HepG2 (cell line): ENCODE data around the gene RERE. TPM values are rescaled to one million over a fixed set of nuclear protein-coding genes. Genes with fewer than 3 reads are reported as not detected.

ENCODE experiments used
- AGO2 ChIP-seq: fragments of 200-400 bp; formaldehyde crosslinking; optimal IDR thresholded peaks from 2 replicates; pipeline ENCODE3; 2017; ENCODE audit warnings: mild to moderate bottlenecking, low read depth, low read length, moderate library complexity
- BHLHE40 ChIP-seq: IDR thresholded peaks from 2 replicates; pipeline ENCODE4 v1.6.1; 2011; ENCODE audit warnings: low read length, improper control_type of control experiment
- CBFB ChIP-seq: sonication (generic); formaldehyde crosslinking; IDR thresholded peaks from 2 replicates; pipeline ENCODE4 v1.4.0; 2020; ENCODE audit warnings: missing genetic modification reagents
- DNMT1 ChIP-seq: sonication (generic); formaldehyde crosslinking; IDR thresholded peaks from 2 replicates; pipeline ENCODE4 v1.5.1; 2020; ENCODE audit warnings: mild to moderate bottlenecking, missing genetic modification reagents
- GTF2F1 ChIP-seq: fragments of 150-350 bp; IDR thresholded peaks from 2 replicates; pipeline ENCODE4 v1.6.1; 2014; ENCODE audit warnings: low read length
- HMG20B ChIP-seq: conservative IDR thresholded peaks from 2 replicates; pipeline ENCODE4 v1.6.1; 2016; ENCODE audit warnings: missing genetic modification reagents, missing compliant biosample characterization
- JARID2 ChIP-seq: sonication (generic); formaldehyde crosslinking; IDR thresholded peaks from 2 replicates; pipeline ENCODE4 v1.8.1; 2023; ENCODE audit warnings: missing genetic modification reagents, inconsistent platforms; ENCODE audit not compliant: insufficient replicate concordance
- LCORL ChIP-seq, 2 experiments: fragments of 450-650 bp in 1 of 2; sonication (generic) in 1 of 2; formaldehyde crosslinking in 1 of 2; IDR thresholded peaks; 2 replicates each; pipeline versions ENCODE4 v1.5.0 to v1.6.1; 2017 to 2020; ENCODE audit warnings: antibody characterized with exemption in 1 of 2, missing genetic modification reagents in 1 of 2
- MTA3 ChIP-seq: sonication (generic); formaldehyde crosslinking; IDR thresholded peaks from 2 replicates; pipeline ENCODE4 v1.4.0; 2020; ENCODE audit warnings: missing genetic modification reagents
- NR2F6 ChIP-seq, 2 experiments: IDR thresholded peaks; 2 replicates each; pipeline ENCODE4 v1.6.1; 2016; ENCODE audit warnings: antibody characterized with exemption in 1 of 2, mild to moderate bottlenecking in 1 of 2
- NR3C1 ChIP-seq: sonication (generic); formaldehyde crosslinking; IDR thresholded peaks from 2 replicates; pipeline ENCODE4 v1.4.0; 2020; ENCODE audit warnings: missing genetic modification reagents
- POLR2AphosphoS2 ChIP-seq: IDR thresholded peaks from 2 replicates; pipeline ENCODE4 v1.6.1; 2011; ENCODE audit warnings: low read depth, low read length, improper control_type of control experiment
- SALL1 ChIP-seq: sonication (generic); formaldehyde crosslinking; IDR thresholded peaks from 2 replicates; pipeline ENCODE4 v1.8.0; 2022; ENCODE audit warnings: mild to moderate bottlenecking, missing genetic modification reagents
- SMARCC2 ChIP-seq: fragments of 450-650 bp; IDR thresholded peaks from 2 replicates; pipeline ENCODE4 v1.6.1; 2017; ENCODE audit warnings: antibody characterized with exemption, mild to moderate bottlenecking
- TMF1 ChIP-seq: sonication (generic); formaldehyde crosslinking; IDR thresholded peaks from 2 replicates; pipeline ENCODE4 v1.8.1; 2022; ENCODE audit warnings: low read depth, missing genetic modification reagents
- XRCC5 ChIP-seq: fragments of 200-400 bp; formaldehyde crosslinking; optimal IDR thresholded peaks from 2 replicates; pipeline ENCODE3; 2017; ENCODE audit warnings: mild to moderate bottlenecking, low read length
- YEATS4 ChIP-seq: sonication (generic); formaldehyde crosslinking; IDR thresholded peaks from 2 replicates; pipeline ENCODE4 v1.4.0; 2020; ENCODE audit warnings: missing genetic modification reagents, borderline replicate concordance
- ZBTB3 ChIP-seq: sonication (generic); formaldehyde crosslinking; IDR thresholded peaks from 2 replicates; pipeline ENCODE4 v1.4.0; 2020; ENCODE audit warnings: low read depth, mild to moderate bottlenecking, moderate library complexity, missing genetic modification reagents, borderline replicate concordance
- ZFX ChIP-seq: sonication (generic); formaldehyde crosslinking; IDR thresholded peaks from 2 replicates; pipeline ENCODE4 v1.4.0; 2020; ENCODE audit warnings: mild to moderate bottlenecking, low read depth, missing genetic modification reagents, moderate library complexity
- ZIK1 ChIP-seq: sonication (generic); formaldehyde crosslinking; IDR thresholded peaks from 2 replicates; pipeline ENCODE4 v1.5.0; 2020; ENCODE audit warnings: mild to moderate bottlenecking, low read depth, missing genetic modification reagents, borderline replicate concordance
- ZNF317 ChIP-seq: sonication (generic); formaldehyde crosslinking; IDR thresholded peaks from 2 replicates; pipeline ENCODE4 v1.5.0; 2020; ENCODE audit warnings: mild to moderate bottlenecking, missing genetic modification reagents
- ZNF484 ChIP-seq: sonication (generic); formaldehyde crosslinking; IDR thresholded peaks from 2 replicates; pipeline ENCODE4 v1.5.1; 2020; ENCODE audit warnings: mild to moderate bottlenecking, low read depth, missing genetic modification reagents, borderline replicate concordance
- ZNF703 ChIP-seq: sonication (generic); formaldehyde crosslinking; IDR thresholded peaks from 2 replicates; pipeline ENCODE4 v1.5.1; 2020; ENCODE audit warnings: missing genetic modification reagents, mild to moderate bottlenecking, moderate library complexity, borderline replicate concordance
- ZNF761 ChIP-seq: sonication (generic); formaldehyde crosslinking; conservative IDR thresholded peaks from 2 replicates; pipeline ENCODE4 v1.4.0; 2020; ENCODE audit warnings: mild to moderate bottlenecking, missing genetic modification reagents
- ZNF782 ChIP-seq: sonication (generic); formaldehyde crosslinking; IDR thresholded peaks from 2 replicates; pipeline ENCODE4 v1.4.0; 2020; ENCODE audit warnings: missing genetic modification reagents, mild to moderate bottlenecking, borderline replicate concordance
- ZZZ3 ChIP-seq: sonication (generic); formaldehyde crosslinking; IDR thresholded peaks from 2 replicates; pipeline ENCODE4 v1.4.0; 2020; ENCODE audit warnings: missing genetic modification reagents, mild to moderate bottlenecking, borderline replicate concordance
- polyA plus RNA-seq, 8 experiments: library from polyadenylated mRNA; depleted of rRNA in 3 of 8; stranded (reverse) in 7 of 8; unstranded in 1 of 8; fragments of >200 nt; fragmentation: Illumina TruSeq in 4 of 8; extraction: Trizol in 4 of 8; gene quantifications; 2 replicates each; pipeline versions ENCODE4 v1.2.1 to v1.2.3, GENCODE V29; 2011 to 2016; ENCODE audit warnings: low read depth in 4 of 8, missing spikeins in 1 of 8, mixed read lengths in 1 of 8; ENCODE audit not compliant: insufficient read depth in 1 of 8
- total RNA-seq, 5 experiments: library from RNA; depleted of rRNA; stranded (reverse); fragments of >200 nt; fragmentation: Illumina TruSeq; extraction: Trizol; gene quantifications; 2 replicates each; pipeline ENCODE4 v1.2.3, GENCODE V29; 2016; ENCODE audit warnings: low read depth in 1 of 5
- TF ChIP-seq, protein P1 (sequence below): IDR thresholded peaks from 2 replicates; pipeline ENCODE4 v1.6.1; 2016; ENCODE audit warnings: low read depth, control low read depth
- TF ChIP-seq, protein P2 (sequence below): sonication (generic); formaldehyde crosslinking; IDR thresholded peaks from 2 replicates; pipeline ENCODE4 v1.4.0; 2020; ENCODE audit warnings: missing genetic modification reagents
- TF ChIP-seq, protein P3 (sequence below): sonication (generic); formaldehyde crosslinking; IDR thresholded peaks from 2 replicates; pipeline ENCODE4 v1.8.0; 2022; ENCODE audit warnings: mild to moderate bottlenecking, missing genetic modification reagents; ENCODE audit not compliant: insufficient replicate concordance

Gene RERE
- total and polyA plus RNA-seq, 2 of the 13 experiments (the other 11 are each of a cell fraction or from before 2014, with no cell fraction given): 18.3 to 21.9 TPM

DNA sequence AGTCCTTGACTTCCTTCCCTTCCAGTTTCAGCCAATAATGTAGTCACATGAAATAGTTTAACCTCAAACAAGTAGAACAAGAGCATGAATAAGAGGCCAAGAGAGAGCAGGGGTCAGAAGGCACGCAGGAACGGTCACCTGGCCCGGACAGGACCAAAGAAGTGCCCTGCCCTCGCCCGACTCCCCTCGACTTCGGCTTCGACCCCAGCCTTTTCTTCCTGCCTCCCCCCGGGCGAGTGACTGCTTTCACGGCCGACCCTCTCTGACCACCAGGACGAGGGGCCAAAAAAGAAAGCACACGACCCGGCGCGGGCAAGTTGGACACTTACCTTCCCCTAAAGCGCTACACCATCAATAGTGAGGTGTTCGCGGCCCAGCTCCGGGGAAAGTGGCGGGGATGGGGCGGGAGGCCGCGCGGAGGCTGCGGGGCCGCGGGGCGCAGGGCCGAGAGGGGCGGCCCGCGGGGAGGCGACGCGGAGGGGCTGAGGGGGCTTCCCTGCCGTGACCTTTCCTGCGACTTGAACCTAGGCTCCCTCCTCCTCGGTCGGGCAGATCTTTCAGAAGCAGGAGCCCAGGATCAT is 519 bp downstream of the RERE start (continued):
- no peak for TF ChIP-seq ZNF782
- TF ChIP-seq ZIK1 (CRISPR knock-in tag): 0 out of 2 replicates have a peak, but pooled peaks have one; percentile 24
- TF ChIP-seq, protein P1, sequence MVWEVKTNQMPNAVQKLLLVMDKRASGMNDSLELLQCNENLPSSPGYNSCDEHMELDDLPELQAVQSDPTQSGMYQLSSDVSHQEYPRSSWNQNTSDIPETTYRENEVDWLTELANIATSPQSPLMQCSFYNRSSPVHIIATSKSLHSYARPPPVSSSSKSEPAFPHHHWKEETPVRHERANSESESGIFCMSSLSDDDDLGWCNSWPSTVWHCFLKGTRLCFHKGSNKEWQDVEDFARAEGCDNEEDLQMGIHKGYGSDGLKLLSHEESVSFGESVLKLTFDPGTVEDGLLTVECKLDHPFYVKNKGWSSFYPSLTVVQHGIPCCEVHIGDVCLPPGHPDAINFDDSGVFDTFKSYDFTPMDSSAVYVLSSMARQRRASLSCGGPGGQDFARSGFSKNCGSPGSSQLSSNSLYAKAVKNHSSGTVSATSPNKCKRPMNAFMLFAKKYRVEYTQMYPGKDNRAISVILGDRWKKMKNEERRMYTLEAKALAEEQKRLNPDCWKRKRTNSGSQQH: no peak
- no peak for TF ChIP-seq BHLHE40
- no peak for TF ChIP-seq LCORL (IDR thresholded peaks at IDR 0.05)
- no peak for TF ChIP-seq LCORL (CRISPR knock-in tag; IDR thresholded peaks at IDR 0.05)
- no peak for TF ChIP-seq JARID2 (CRISPR knock-in tag)
- TF ChIP-seq DNMT1 (CRISPR knock-in tag): no peak
- no peak for TF ChIP-seq ZNF703 (CRISPR knock-in tag)
- 0 out of 2 replicates have a peak, but pooled peaks have one; percentile 8 for TF ChIP-seq ZNF317 (CRISPR knock-in tag)
- TF ChIP-seq XRCC5: no peak
- TF ChIP-seq ZBTB3 (CRISPR knock-in tag): no peak
- no peak for TF ChIP-seq NR3C1 (CRISPR knock-in tag)
- TF ChIP-seq POLR2AphosphoS2: no peak
- TF ChIP-seq ZFX (CRISPR knock-in tag): peak; percentile 61
- no peak for TF ChIP-seq YEATS4 (CRISPR knock-in tag)
- no peak for TF ChIP-seq MTA3 (CRISPR knock-in tag)
- TF ChIP-seq ZZZ3: no peak
- TF ChIP-seq ZNF761 (CRISPR knock-in tag): 0 out of 2 replicates have a peak, but pooled peaks have one; percentile 24
- 0 out of 2 replicates have a peak, but pooled peaks have one; percentile 9 for TF ChIP-seq SALL1
- no peak for TF ChIP-seq SMARCC2
- TF ChIP-seq NR2F6 (IDR thresholded peaks at IDR 0.05): no peak
- TF ChIP-seq NR2F6 (CRISPR knock-in tag; IDR thresholded peaks at IDR 0.05): peak; percentile 10; the same call in 1 of the 2 replicates
- TF ChIP-seq, protein P2, sequence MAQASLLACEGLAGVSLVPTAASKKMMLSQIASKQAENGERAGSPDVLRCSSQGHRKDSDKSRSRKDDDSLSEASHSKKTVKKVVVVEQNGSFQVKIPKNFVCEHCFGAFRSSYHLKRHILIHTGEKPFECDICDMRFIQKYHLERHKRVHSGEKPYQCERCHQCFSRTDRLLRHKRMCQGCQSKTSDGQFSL (CRISPR knock-in tag): no peak
- 0 out of 2 replicates have a peak, but pooled peaks have one; percentile 9 for TF ChIP-seq HMG20B
- TF ChIP-seq AGO2: peak; percentile 88
- TF ChIP-seq, protein P3, sequence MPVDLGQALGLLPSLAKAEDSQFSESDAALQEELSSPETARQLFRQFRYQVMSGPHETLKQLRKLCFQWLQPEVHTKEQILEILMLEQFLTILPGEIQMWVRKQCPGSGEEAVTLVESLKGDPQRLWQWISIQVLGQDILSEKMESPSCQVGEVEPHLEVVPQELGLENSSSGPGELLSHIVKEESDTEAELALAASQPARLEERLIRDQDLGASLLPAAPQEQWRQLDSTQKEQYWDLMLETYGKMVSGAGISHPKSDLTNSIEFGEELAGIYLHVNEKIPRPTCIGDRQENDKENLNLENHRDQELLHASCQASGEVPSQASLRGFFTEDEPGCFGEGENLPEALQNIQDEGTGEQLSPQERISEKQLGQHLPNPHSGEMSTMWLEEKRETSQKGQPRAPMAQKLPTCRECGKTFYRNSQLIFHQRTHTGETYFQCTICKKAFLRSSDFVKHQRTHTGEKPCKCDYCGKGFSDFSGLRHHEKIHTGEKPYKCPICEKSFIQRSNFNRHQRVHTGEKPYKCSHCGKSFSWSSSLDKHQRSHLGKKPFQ (CRISPR knock-in tag): peak; percentile 51
- TF ChIP-seq ZNF484 (CRISPR knock-in tag): no peak
- TF ChIP-seq GTF2F1: no peak
- 0 out of 2 replicates have a peak, but pooled peaks have one; percentile 48 for TF ChIP-seq TMF1 (CRISPR knock-in tag)
- TF ChIP-seq CBFB (CRISPR knock-in tag): no peak
